Loucy (cell line): Measurements from ENCODE around the gene PAX6.

Source experiments
- H2AFZ ChIP-seq: fragments of 200-600 bp; sonication (generic); 2 replicates; pipeline ENCODE4 v1.6.0; 2016; ENCODE audit warnings: antibody characterized with exemption, mild to moderate bottlenecking, low read length, moderate library complexity
- H3F3A ChIP-seq: fragments of 200-600 bp; 2 replicates; pipeline ENCODE4 v1.6.0; 2016; ENCODE audit warnings: antibody characterized with exemption, low read depth, mild to moderate bottlenecking
- H3K27me3 ChIP-seq: fragments of 200-600 bp; sonication (generic); 2 replicates; pipeline ENCODE4 v1.6.1; 2014; ENCODE audit warnings: low read length, mild to moderate bottlenecking; ENCODE audit not compliant: insufficient read depth, poor library complexity, severe bottlenecking
- H3K36me3 ChIP-seq: fragments of 200-600 bp; sonication (generic); 2 replicates; pipeline ENCODE4 v1.6.1; 2016; ENCODE audit warnings: low read length; ENCODE audit not compliant: insufficient read depth
- H3K4me1 ChIP-seq: fragments of 200-600 bp; sonication (generic); 2 replicates; pipeline ENCODE4 v1.5.1; 2014; ENCODE audit warnings: low read length, mild to moderate bottlenecking; ENCODE audit not compliant: insufficient read depth, poor library complexity, severe bottlenecking
- H3K4me2 ChIP-seq: fragments of 200-600 bp; sonication (generic); 2 replicates; pipeline ENCODE4 v1.6.0; 2014; ENCODE audit warnings: antibody characterized with exemption, low read length, low read depth, mild to moderate bottlenecking; ENCODE audit not compliant: poor library complexity, severe bottlenecking
- H3K4me3 ChIP-seq: fragments of 200-600 bp; sonication (generic); 2 replicates; pipeline ENCODE4 v1.5.1; 2014; ENCODE audit warnings: low read length, mild to moderate bottlenecking, mixed read lengths; ENCODE audit not compliant: poor library complexity, severe bottlenecking
- H3K79me2 ChIP-seq: fragments of 200-600 bp; sonication (generic); 2 replicates; pipeline ENCODE4 v1.6.1; 2014; ENCODE audit warnings: low read length; ENCODE audit not compliant: insufficient read depth
- H3K9ac ChIP-seq: fragments of 200-600 bp; sonication (generic); 2 replicates; pipeline ENCODE4 v1.6.0; 2014; ENCODE audit warnings: mild to moderate bottlenecking, low read depth, low read length, moderate library complexity; ENCODE audit not compliant: poor library complexity, severe bottlenecking
- H3K9me2 ChIP-seq: fragments of 200-600 bp; sonication (generic); replicated peaks from 2 replicates; pipeline ENCODE4 v1.6.1; 2016; ENCODE audit warnings: low read depth, low read length, mixed read lengths
- H3K9me3 ChIP-seq: fragments of 200-600 bp; sonication (generic); 2 replicates; pipeline ENCODE4 v1.6.1; 2014; ENCODE audit warnings: mild to moderate bottlenecking, antibody characterized with exemption, low read length, low read depth; ENCODE audit not compliant: insufficient read depth
- H4K20me1 ChIP-seq: fragments of 200-600 bp; sonication (generic); 2 replicates; pipeline ENCODE4 v1.6.0; 2014; ENCODE audit warnings: antibody characterized with exemption, low read length, mild to moderate bottlenecking; ENCODE audit not compliant: insufficient read depth, poor library complexity, severe bottlenecking
- EZH2phosphoT487 ChIP-seq: fragments of 200-600 bp; IDR thresholded peaks from 2 replicates; pipeline ENCODE4 v1.6.1; 2018; ENCODE audit warnings: antibody characterized with exemption, mild to moderate bottlenecking, moderate library complexity, borderline replicate concordance
- TF ChIP-seq, protein P1 (sequence below): fragments of 200-600 bp; sonication (generic); conservative IDR thresholded peaks from 2 replicates; pipeline ENCODE4 v1.5.1; 2014; ENCODE audit warnings: mild to moderate bottlenecking, antibody characterized with exemption, low read length

PAX6 gene

GRCh38 chr11:31809857-31810778 is 1.0 kb downstream of the PAX6 start:
- no peaks in the 10 kb centered on the region for H3F3A ChIP-seq
- no peaks in the 10 kb centered on the region for H3K9me2 ChIP-seq
- H3K4me3 ChIP-seq, result no peak overlapping the region
- H3K4me1 ChIP-seq, result no peaks in the 10 kb centered on the region
- TF ChIP-seq, protein P1, sequence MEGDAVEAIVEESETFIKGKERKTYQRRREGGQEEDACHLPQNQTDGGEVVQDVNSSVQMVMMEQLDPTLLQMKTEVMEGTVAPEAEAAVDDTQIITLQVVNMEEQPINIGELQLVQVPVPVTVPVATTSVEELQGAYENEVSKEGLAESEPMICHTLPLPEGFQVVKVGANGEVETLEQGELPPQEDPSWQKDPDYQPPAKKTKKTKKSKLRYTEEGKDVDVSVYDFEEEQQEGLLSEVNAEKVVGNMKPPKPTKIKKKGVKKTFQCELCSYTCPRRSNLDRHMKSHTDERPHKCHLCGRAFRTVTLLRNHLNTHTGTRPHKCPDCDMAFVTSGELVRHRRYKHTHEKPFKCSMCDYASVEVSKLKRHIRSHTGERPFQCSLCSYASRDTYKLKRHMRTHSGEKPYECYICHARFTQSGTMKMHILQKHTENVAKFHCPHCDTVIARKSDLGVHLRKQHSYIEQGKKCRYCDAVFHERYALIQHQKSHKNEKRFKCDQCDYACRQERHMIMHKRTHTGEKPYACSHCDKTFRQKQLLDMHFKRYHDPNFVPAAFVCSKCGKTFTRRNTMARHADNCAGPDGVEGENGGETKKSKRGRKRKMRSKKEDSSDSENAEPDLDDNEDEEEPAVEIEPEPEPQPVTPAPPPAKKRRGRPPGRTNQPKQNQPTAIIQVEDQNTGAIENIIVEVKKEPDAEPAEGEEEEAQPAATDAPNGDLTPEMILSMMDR, result no peak
- no peak for TF ChIP-seq EZH2phosphoT487
- H3K9me3 ChIP-seq, result no peaks in the 10 kb centered on the region
- H3K36me3 ChIP-seq, result no peaks in the 10 kb centered on the region
- no peaks in the 10 kb centered on the region for H3K27me3 ChIP-seq
- no peaks in the 10 kb centered on the region for H3K79me2 ChIP-seq
- H3K9ac ChIP-seq, result no peak overlapping the region
- no peak overlapping the region; the same call in 1 of the 2 replicates for H2AFZ ChIP-seq
- no peak overlapping the region for H3K4me2 ChIP-seq
- no peaks in the 10 kb centered on the region for H4K20me1 ChIP-seq

- H3K9me2 ChIP-seq, result no peaks in the 10 kb centered on the region
- no peaks in the 10 kb centered on the region for H3F3A ChIP-seq
- H3K4me1 ChIP-seq, result no peaks in the 10 kb centered on the region
- H2AFZ ChIP-seq, result no peak overlapping the region; the same call in 1 of the 2 replicates
- no peak overlapping the region for H3K9ac ChIP-seq
- no peaks in the 10 kb centered on the region for H3K36me3 ChIP-seq
- H3K9me3 ChIP-seq, result no peaks in the 10 kb centered on the region
- H3K27me3 ChIP-seq, result no peaks in the 10 kb centered on the region
- no peak for TF ChIP-seq EZH2phosphoT487
- TF ChIP-seq, protein P1, result no peak
- no peak overlapping the region for H3K4me3 ChIP-seq
- no peaks in the 10 kb centered on the region for H3K79me2 ChIP-seq
- no peaks in the 10 kb centered on the region for H4K20me1 ChIP-seq
- H3K4me2 ChIP-seq, result no peak overlapping the region
These were observed 1.6 kb downstream of the PAX6 start for GRCh38 chr11:31809541-31809856.

GRCh38 chr11:31808721-31809540 is 2.2 kb downstream of the PAX6 start:
- TF ChIP-seq, protein P1, result no peak
- TF ChIP-seq EZH2phosphoT487, result no peak
- H3K4me3 ChIP-seq, result no peak overlapping the region
- H3K27me3 ChIP-seq, result no peaks in the 10 kb centered on the region
- no peaks in the 10 kb centered on the region for H3K9me3 ChIP-seq
- no peaks in the 10 kb centered on the region for H3K79me2 ChIP-seq
- H3K4me2 ChIP-seq, result no peak overlapping the region
- H3K9ac ChIP-seq, result no peak overlapping the region
- no peaks in the 10 kb centered on the region for H3K9me2 ChIP-seq
- no peak overlapping the region; the same call in 1 of the 2 replicates for H2AFZ ChIP-seq
- no peaks in the 10 kb centered on the region for H3K4me1 ChIP-seq
- no peaks in the 10 kb centered on the region for H4K20me1 ChIP-seq
- H3F3A ChIP-seq, result no peaks in the 10 kb centered on the region
- H3K36me3 ChIP-seq, result no peaks in the 10 kb centered on the region
